AG09309 (cell line): ENCODE data around the gene SLC7A5.
A peak's percentile ranks its signal among the peaks of the same experiment; 100 is the strongest.
"Not testable (repeated sequence)": the region's sequence is repeated elsewhere in the genome, so short reads cannot be mapped to it uniquely, and the experiment has no call there.

Source experiments
- DNase-seq: peaks from one replicate; pipeline ENCODE4 v3.0.0-alpha.2; 2010; ENCODE audit warnings: low read depth
- H3K4me3 ChIP-seq: 2 replicates; pipeline ENCODE4 v1.5.1; 2011; ENCODE audit warnings: mild to moderate bottlenecking, low read depth, low read length, moderate library complexity; ENCODE audit not compliant: control insufficient read depth
- TF ChIP-seq, protein P1 (sequence below): IDR thresholded peaks from 2 replicates; pipeline ENCODE4 v1.5.1; 2011; ENCODE audit warnings: mild to moderate bottlenecking, low read depth, low read length, inconsistent platforms; ENCODE audit not compliant: insufficient read depth, control insufficient read depth; ENCODE audit errors: missing control alignments

SLC7A5 gene

DNA sequence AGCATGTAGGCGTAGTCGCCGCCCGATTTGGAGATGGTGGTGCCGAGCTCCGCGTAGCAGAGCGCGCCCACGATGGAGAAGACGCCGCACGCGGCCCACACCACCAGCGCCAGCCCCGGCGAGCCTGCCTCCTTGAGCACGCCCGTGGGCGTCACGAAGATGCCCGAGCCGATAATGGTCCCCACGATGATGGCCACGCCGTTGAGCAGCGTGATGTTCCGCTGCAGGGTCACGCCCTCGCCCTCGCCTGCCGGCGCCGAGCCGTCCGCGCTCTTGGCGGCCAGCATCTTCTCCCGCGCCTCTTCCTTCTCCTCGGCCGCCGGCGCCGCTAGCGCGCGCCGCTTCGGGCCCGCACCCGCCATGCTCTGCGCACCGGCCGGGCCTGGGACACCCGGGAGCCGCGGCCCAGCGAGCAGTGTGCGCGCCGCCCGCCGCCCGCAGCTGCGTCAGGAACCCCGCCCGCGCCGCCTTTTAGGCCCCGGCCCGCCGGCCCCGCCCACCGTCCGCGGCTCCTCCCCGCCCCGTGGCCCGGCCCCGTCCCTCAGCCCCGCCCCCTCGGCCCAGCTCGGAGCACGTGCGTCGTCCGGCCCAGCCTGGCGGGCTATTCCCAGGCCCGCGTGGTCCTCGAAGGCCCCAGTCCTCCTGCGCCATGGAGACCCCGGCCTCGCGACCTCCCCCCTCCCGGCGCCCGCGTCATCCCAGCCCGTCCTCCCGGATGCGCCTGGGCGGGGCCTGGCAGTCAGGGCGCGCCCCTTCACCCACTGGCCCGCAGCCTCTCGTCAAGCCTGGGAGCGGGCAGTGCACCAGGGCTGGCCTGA is at the start of gene SLC7A5:
TSS of gene SLC7A5 (minus strand) at position 447 of the 818 bp plus-strand sequence. CDS start at position 362, 85 bp downstream.
- not testable (repeated sequence) for DNase-seq
- peak within 1 kb of the TSS; percentile 76 for H3K4me3 ChIP-seq

DNA sequence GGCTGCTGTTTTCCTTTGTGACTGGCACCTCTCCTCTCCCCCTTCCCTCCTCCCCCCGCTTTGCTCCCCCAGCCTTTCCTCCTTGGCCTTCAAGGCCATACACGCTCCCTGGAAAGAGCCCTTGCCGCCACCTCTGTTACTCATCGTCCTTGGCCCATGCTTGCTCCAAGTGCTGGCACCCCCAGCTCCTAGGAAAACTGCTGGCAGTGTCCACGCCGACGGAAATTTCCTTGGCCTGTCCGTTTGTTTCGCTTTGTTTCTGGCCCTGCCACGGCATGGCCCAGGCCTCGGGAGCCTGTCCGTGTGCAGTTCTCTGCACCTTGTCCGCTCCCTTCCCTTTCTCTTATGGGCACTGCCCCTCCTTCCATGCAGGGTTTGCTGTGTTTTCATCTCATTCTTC is 49.0 kb upstream of the SLC7A5 start:
- DNase-seq: no peak
- peak overlapping the region; percentile 4 for H3K4me3 ChIP-seq
- TF ChIP-seq, protein P1, sequence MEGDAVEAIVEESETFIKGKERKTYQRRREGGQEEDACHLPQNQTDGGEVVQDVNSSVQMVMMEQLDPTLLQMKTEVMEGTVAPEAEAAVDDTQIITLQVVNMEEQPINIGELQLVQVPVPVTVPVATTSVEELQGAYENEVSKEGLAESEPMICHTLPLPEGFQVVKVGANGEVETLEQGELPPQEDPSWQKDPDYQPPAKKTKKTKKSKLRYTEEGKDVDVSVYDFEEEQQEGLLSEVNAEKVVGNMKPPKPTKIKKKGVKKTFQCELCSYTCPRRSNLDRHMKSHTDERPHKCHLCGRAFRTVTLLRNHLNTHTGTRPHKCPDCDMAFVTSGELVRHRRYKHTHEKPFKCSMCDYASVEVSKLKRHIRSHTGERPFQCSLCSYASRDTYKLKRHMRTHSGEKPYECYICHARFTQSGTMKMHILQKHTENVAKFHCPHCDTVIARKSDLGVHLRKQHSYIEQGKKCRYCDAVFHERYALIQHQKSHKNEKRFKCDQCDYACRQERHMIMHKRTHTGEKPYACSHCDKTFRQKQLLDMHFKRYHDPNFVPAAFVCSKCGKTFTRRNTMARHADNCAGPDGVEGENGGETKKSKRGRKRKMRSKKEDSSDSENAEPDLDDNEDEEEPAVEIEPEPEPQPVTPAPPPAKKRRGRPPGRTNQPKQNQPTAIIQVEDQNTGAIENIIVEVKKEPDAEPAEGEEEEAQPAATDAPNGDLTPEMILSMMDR: no peak

DNA sequence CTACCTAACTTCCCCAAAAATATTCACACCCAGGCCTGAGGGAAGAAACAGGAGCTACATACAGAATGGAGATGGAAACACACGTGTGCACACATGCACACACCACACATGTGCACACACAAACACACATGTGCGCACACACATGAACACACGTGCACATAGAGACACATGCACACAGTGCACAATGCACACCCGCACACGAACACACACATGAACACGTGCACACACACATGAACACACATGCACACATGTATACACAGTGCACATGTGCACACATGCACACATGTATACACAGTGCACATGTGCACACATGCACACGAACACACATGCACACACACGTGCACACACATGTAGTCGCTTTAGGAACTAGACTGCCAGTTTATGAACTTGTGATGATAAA is 48.2 kb upstream of the SLC7A5 start:
- TF ChIP-seq, protein P1: no peak
- no peak for DNase-seq
- H3K4me3 ChIP-seq: no peak overlapping the region

GRCh38 chr16:87914812-87915211 is 45.5 kb upstream of the SLC7A5 start:
- DNase-seq: no peak
- no peak overlapping the region for H3K4me3 ChIP-seq
- TF ChIP-seq, protein P1: no peak

DNA sequence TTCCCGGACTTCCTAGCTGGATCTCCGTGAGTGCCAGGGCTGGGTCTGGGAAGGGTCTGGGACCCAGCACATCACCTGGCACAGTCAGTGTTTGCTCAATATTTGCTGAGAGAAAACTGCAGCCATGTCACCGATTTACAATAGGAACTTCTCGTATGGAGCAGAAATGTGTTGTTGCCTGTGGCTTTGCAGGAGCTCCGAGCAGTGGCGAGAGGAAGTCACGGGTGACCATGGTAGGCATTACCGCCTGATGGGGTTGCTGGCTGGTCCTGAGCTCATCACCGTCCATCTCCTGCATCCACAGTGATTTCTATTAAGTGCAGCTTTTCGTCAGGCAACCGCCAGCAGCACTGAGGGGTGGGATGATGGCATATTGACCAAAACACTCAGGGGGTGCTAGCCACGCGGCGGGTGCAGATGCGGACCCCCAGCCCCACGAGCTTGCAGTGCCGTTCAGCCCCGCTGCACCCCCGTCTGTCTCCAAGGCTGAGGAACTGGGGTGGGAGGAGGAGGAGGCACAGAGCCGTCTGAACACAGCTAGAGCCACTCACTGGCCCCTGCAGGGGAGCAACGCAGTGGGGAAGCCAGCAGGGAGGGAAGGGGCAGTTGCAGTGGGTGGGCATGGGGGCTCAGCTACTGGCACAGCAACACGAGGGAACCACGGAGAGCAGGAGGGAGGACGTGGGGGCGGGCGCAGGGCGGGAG is 44.9 kb upstream of the SLC7A5 start:
- DNase-seq, H3K4me3 ChIP-seq: not testable (repeated sequence)

DNA sequence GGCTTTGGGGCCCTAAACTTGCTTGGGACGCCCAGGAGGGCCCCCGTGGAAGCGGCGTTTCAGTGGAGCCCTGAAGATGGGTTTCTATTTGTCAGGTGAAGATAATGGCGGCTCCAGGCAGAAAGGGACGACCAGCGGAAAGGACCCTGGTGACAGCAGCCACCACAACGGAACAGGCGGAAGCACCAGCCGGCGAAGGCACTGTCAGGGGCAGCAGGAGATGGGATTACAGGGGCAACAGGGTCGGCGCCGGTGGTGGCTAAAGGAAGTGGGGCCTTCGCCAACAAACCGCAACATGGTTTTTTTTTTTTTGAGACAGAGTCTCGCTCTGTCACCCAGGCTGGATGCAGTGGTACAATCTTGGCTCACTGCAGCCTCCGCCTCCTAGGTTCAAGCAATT is 43.4 kb upstream of the SLC7A5 start:
- not testable (repeated sequence) for H3K4me3 ChIP-seq, DNase-seq

DNA sequence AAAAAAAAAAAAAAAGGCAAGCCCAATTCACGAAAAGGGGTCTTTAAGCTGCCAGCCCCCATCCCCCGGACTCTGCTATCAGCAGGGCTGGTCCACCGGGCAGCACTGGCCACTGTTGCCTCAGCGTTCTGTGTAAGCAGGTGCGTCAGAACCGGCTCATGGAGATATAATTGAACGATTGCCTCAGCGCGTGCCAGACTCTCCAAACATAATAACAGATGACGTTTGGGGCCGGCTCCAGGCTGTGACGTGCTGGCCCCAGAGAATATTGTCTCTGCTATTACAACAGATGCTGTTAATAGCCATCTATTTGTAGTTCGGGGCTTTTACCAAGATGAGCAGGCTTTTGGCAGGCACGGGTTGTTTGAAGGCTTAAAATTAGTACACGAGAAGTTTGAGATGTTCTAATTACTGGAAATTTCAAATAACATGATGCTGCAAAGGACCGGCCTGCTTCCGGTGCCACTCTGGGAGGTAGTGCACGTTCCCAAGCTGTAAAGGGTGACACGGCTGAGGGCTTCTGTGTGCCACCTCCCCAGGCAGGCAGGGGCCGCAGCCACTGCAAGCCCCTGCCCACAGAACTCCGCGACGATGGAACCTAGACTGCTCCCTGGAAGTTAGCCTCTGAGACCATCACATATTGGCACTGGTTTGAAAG is 41.9 kb upstream of the SLC7A5 start:
- DNase-seq: peak; percentile 59
- not testable (repeated sequence) for H3K4me3 ChIP-seq

GRCh38 chr16:87909203-87909935 is 40.1 kb upstream of the SLC7A5 start:
- TF ChIP-seq, protein P1: peak; percentile 87
- not testable (repeated sequence) for DNase-seq

GRCh38 chr16:87908101-87908500 is 38.8 kb upstream of the SLC7A5 start:
- not testable (repeated sequence) for H3K4me3 ChIP-seq

More at GRCh38 chr16:87909203-87909935, 40.1 kb upstream of the SLC7A5 start:
- not testable (repeated sequence) for H3K4me3 ChIP-seq

GRCh38 chr16:87905521-87905920 is 36.2 kb upstream of the SLC7A5 start:
- not testable (repeated sequence) for H3K4me3 ChIP-seq, DNase-seq

More at GRCh38 chr16:87908101-87908500, 38.8 kb upstream of the SLC7A5 start:
- DNase-seq: not testable (repeated sequence)

DNA sequence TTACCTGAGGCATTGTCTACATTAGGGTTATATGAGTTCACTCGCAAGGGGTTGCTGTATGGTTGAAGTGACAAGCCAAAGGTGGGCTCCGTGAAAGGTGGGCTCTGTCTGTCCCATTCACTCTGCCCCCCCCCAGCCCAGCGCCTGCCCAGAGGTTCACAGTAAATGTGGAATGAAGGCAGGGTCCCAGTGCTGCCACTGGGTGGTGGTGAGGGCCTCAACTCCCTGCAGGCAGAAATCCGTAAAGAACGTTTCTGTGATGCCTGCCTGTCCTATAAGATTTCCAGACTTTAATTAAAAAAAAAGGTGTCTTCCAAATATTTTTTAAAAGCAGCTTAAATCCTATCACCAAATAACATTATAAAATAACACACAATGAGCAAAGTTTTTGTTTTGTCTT is 35.7 kb upstream of the SLC7A5 start:
- not testable (repeated sequence) for DNase-seq, H3K4me3 ChIP-seq

GRCh38 chr16:87900489-87900888 is 31.2 kb upstream of the SLC7A5 start:
- not testable (repeated sequence) for H3K4me3 ChIP-seq, DNase-seq
